SK-N-SH treated with all-trans-retinoic acid at 6 μM for 48 hours (cell line): Measurements from ENCODE around the gene AMH.

Experiments used
- PPARA ChIP-seq: fragments of 250-450 bp; sonication (Bioruptor Pico); IDR thresholded peaks from 2 replicates; pipeline ENCODE4 v1.5.0; 2020; ENCODE audit warnings: mild to moderate bottlenecking, borderline replicate concordance
- RARB ChIP-seq: fragments of 250-450 bp; sonication (Bioruptor Pico); IDR thresholded peaks from 2 replicates; pipeline ENCODE4 v1.8.0; 2021; ENCODE audit warnings: mild to moderate bottlenecking, moderate library complexity
- ZNF8 ChIP-seq: fragments of 450-650 bp; formaldehyde crosslinking; IDR thresholded peaks from 2 replicates; pipeline ENCODE4 v1.5.0; 2020; ENCODE audit warnings: mild to moderate bottlenecking, moderate library complexity
- TF ChIP-seq, protein P1 (sequence below): fragments of 250-450 bp; sonication (Bioruptor Pico); IDR thresholded peaks from 2 replicates; pipeline ENCODE4 v1.5.0; 2020; ENCODE audit warnings: mild to moderate bottlenecking, moderate library complexity

DNA sequence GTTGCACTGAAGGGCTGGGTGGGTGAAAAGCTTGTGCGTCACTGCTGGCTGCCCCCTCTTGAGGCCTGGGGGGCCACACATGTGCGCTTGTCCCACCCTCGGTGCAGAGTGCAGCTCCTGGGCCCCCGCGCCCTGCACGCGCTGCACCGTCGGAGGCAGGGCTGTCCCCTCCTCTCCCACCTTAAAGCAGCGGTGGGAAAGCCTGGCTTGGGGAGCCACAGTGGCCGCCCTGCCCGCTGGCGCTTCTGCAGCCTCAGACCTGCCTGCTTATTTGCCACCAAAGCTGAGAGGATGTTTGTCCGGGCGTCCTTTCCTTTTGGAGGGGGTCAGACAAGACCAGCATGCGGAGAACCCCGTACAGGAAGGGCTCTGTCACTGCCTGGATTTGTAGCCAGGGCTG lies 39.7 kb upstream of the AMH start:
- TF ChIP-seq RARB (CRISPR knock-in tag) (no peak), PPARA (CRISPR knock-in tag) (no peak), ZNF8 (CRISPR knock-in tag) (no peak)
- TF ChIP-seq, protein P1, sequence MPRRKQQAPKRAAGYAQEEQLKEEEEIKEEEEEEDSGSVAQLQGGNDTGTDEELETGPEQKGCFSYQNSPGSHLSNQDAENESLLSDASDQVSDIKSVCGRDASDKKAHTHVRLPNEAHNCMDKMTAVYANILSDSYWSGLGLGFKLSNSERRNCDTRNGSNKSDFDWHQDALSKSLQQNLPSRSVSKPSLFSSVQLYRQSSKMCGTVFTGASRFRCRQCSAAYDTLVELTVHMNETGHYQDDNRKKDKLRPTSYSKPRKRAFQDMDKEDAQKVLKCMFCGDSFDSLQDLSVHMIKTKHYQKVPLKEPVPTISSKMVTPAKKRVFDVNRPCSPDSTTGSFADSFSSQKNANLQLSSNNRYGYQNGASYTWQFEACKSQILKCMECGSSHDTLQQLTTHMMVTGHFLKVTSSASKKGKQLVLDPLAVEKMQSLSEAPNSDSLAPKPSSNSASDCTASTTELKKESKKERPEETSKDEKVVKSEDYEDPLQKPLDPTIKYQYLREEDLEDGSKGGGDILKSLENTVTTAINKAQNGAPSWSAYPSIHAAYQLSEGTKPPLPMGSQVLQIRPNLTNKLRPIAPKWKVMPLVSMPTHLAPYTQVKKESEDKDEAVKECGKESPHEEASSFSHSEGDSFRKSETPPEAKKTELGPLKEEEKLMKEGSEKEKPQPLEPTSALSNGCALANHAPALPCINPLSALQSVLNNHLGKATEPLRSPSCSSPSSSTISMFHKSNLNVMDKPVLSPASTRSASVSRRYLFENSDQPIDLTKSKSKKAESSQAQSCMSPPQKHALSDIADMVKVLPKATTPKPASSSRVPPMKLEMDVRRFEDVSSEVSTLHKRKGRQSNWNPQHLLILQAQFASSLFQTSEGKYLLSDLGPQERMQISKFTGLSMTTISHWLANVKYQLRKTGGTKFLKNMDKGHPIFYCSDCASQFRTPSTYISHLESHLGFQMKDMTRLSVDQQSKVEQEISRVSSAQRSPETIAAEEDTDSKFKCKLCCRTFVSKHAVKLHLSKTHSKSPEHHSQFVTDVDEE (CRISPR knock-in tag), result no peak
